B cell (primary cell): ENCODE results near the gene SLC2A9.

Experiments
- EZH2 ChIP-seq: IDR thresholded peaks from 2 replicates; pipeline ENCODE4 v1.6.1; 2012; ENCODE audit warnings: borderline replicate concordance, low read depth, mild to moderate bottlenecking, moderate library complexity, low read length; ENCODE audit not compliant: insufficient read depth, poor library complexity, severe bottlenecking
- TF ChIP-seq, protein P1 (sequence below): fragments of 200-600 bp; IDR thresholded peaks from one replicate; pipeline ENCODE4 v1.8.0; 2022; ENCODE audit warnings: antibody characterized with exemption, mild to moderate bottlenecking

DNA sequence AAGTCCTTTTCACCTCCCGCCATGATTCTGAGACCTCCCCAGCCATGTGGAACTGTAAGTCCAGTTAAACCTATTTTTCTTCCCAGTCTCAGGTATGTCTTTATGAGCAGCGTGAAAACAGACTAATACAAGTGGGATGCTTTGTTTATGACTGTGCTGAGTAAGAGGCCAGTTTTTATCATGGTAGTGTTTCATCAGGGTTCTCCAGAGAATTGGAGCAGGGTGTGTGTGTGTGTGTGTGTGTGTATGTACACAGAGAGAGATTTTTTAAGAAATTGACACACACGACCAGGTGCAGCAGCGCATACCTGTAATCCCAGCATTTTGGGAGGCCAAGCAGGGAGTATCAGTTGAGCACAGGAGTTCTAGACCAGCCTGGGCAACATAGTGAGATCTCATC lies 34.6 kb upstream of the SLC2A9 start:
- TF ChIP-seq, protein P1, sequence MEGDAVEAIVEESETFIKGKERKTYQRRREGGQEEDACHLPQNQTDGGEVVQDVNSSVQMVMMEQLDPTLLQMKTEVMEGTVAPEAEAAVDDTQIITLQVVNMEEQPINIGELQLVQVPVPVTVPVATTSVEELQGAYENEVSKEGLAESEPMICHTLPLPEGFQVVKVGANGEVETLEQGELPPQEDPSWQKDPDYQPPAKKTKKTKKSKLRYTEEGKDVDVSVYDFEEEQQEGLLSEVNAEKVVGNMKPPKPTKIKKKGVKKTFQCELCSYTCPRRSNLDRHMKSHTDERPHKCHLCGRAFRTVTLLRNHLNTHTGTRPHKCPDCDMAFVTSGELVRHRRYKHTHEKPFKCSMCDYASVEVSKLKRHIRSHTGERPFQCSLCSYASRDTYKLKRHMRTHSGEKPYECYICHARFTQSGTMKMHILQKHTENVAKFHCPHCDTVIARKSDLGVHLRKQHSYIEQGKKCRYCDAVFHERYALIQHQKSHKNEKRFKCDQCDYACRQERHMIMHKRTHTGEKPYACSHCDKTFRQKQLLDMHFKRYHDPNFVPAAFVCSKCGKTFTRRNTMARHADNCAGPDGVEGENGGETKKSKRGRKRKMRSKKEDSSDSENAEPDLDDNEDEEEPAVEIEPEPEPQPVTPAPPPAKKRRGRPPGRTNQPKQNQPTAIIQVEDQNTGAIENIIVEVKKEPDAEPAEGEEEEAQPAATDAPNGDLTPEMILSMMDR: no peak
- TF ChIP-seq EZH2: no peak
